ENCODE measurements around the gene CYBB. TPM values are rescaled to one million over a fixed set of nuclear protein-coding genes. Genes with fewer than 3 reads are reported as not detected.

CYBB gene
- total and polyA plus RNA-seq, 9 donors = 3.5 to 37.2 (median 12.9) TPM

DNA sequence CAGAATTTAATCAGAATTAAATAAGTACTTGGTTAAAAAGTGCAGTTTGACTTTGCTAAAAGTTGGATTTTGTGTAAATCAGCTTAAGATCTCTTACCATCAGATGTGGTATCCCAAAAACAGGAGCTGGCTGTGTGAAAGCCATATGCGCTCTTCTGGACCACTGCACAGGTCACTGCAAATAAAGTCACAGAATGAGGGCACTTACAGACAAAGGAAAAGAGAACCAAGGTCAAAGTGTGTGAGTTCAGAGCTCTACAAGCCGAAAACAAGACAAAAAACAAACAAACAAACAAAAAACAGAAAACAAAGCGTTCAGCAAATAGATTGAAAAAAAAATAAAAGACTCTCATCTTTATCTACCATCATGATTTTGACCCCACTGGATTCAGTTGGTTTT is 61.1 kb downstream of the CYBB start:
- DNase-seq = no peak
- H3K4me1 ChIP-seq (ENCODE audit: insufficient read depth) = no peaks in the 10 kb centered on the region
- no peaks in the 10 kb centered on the region for H3K9me3 ChIP-seq
- intact Hi-C loops (cut with DNase I) = no loop called here
- TF ChIP-seq EP300 (IDR thresholded peaks at IDR 0.05) (no peak), CTCF (IDR thresholded peaks at IDR 0.05) (no peak), POLR2A (IDR thresholded peaks at IDR 0.05) (no peak)
- 71 to 72% (median 72%) methylated on average over 3 of the region's 3 CpGs for WGBS, 3 donors
- H3K4me3 ChIP-seq = no peak overlapping the region
- no peaks in the 10 kb centered on the region for H3K36me3 ChIP-seq
- H3K27me3 ChIP-seq = no peaks in the 10 kb centered on the region
- no peak overlapping the region for H3K27ac ChIP-seq

DNA sequence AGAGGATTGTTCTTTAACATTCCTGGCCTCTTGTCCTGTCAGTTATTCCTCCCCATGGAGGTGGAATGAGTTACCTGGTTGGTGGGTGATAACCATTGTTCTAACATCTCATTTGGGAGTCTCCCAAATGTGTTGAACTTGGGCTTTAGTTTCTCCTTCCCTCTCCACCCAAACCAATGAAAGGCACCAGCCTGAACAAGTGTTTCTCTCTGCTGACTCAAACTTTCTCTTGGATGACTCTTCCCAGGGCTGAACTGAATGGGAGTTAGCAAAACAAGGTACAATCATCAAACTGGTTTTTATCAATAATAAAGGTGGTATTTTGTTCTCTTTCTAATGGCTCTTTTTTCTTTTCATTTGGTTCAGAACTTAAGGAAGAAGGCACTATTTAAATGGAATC is 64.8 kb downstream of the CYBB start:
- DNase-seq = no peak
- H3K4me3 ChIP-seq = no peak overlapping the region
- intact Hi-C loops (cut with DNase I) = no loop called here
- no peaks in the 10 kb centered on the region for H3K36me3 ChIP-seq
- no peaks in the 10 kb centered on the region for H3K9me3 ChIP-seq
- no peaks in the 10 kb centered on the region for H3K4me1 ChIP-seq (ENCODE audit: insufficient read depth)
- H3K27ac ChIP-seq = no peak overlapping the region
- TF ChIP-seq CTCF (IDR thresholded peaks at IDR 0.05) = no peak
- TF ChIP-seq POLR2A (IDR thresholded peaks at IDR 0.05) = no peak
- TF ChIP-seq EP300 (IDR thresholded peaks at IDR 0.05) = no peak
- no peaks in the 10 kb centered on the region for H3K27me3 ChIP-seq

DNA sequence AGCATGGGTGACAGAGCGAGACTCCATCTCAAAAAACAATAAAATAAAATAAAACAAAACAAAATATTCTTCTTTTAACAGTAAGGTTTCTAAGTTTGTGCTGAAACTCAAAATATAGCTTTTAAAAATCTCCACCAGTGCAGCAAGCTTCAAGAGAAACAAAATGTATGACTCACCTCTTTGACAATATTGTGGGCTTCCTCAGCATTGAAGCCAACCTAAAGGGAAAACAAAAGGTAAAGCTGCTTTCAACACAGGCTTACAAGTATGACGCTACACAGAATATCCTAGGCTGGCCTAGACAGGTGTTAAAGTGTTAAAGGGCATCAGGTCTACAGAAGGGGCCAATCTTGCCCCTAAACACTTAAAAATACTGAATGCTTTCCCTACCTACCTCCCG is 66.3 kb downstream of the CYBB start:
- H3K27me3 ChIP-seq = no peaks in the 10 kb centered on the region
- H3K27ac ChIP-seq = no peak overlapping the region
- intact Hi-C loops (cut with DNase I) = no loop called here
- TF ChIP-seq POLR2A (IDR thresholded peaks at IDR 0.05) (no peak), CTCF (IDR thresholded peaks at IDR 0.05) (no peak), EP300 (IDR thresholded peaks at IDR 0.05) (no peak)
- H3K4me3 ChIP-seq = peak overlapping the region; percentile 75
- no peaks in the 10 kb centered on the region for H3K9me3 ChIP-seq
- no peaks in the 10 kb centered on the region for H3K4me1 ChIP-seq (ENCODE audit: insufficient read depth)
- no peaks in the 10 kb centered on the region for H3K36me3 ChIP-seq
- WGBS, 3 donors = 68 to 78% (median 75%) methylated on average over 3 of the region's 3 CpGs
- DNase-seq = no peak

DNA sequence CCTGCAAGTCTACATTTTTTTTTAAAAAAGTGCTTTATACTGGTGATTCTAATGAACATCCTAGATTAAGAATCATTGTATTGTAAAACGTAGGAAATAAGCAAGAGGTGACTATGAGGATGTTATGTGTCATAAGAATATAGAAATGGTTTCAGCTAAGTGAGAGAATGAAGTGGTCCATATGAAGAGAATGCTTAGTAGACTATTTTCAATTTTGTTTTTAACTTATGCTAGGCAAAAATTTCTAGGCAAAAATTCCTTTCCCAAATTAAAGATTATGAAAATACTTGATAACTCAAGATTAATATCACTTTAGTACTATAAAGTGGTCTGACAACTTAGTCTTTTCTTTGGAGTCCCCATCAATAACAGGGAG is 66.7 kb downstream of the CYBB start:
- intact Hi-C loops (cut with DNase I) = no loop called here

More for the DNA sequence above, 66.7 kb downstream of the CYBB start:
- H3K36me3 ChIP-seq = no peaks in the 10 kb centered on the region
- H3K9me3 ChIP-seq = no peaks in the 10 kb centered on the region
- DNase-seq = no peak
- H3K4me3 ChIP-seq = peak overlapping the region; percentile 75
- no peaks in the 10 kb centered on the region for H3K27me3 ChIP-seq
- peak overlapping the region; percentile 76 to 95 for H3K27ac ChIP-seq
- 18 to 27% (median 26%) methylated on average over 1 of the region's 1 CpG for WGBS, 3 donors
- H3K4me1 ChIP-seq (ENCODE audit: insufficient read depth) = no peaks in the 10 kb centered on the region
- TF ChIP-seq POLR2A (IDR thresholded peaks at IDR 0.05) (no peak), CTCF (IDR thresholded peaks at IDR 0.05) (no peak), EP300 (IDR thresholded peaks at IDR 0.05) (no peak)

Measured in ovary (tissue), 9 donors.